Stimulated activated CD4-positive, alpha-beta T cell treated with anti-CD3 and anti-CD28 coated beads, Interleukin-4, amount 100 ng/mL, for 4 hours (primary cell): ENCODE data around the gene HERC2.

Experiments used
- DNase-seq, 2 experiments: peaks; one replicate each; pipeline ENCODE4 v3.0.0-alpha.2; 2020

Gene HERC2

DNA sequence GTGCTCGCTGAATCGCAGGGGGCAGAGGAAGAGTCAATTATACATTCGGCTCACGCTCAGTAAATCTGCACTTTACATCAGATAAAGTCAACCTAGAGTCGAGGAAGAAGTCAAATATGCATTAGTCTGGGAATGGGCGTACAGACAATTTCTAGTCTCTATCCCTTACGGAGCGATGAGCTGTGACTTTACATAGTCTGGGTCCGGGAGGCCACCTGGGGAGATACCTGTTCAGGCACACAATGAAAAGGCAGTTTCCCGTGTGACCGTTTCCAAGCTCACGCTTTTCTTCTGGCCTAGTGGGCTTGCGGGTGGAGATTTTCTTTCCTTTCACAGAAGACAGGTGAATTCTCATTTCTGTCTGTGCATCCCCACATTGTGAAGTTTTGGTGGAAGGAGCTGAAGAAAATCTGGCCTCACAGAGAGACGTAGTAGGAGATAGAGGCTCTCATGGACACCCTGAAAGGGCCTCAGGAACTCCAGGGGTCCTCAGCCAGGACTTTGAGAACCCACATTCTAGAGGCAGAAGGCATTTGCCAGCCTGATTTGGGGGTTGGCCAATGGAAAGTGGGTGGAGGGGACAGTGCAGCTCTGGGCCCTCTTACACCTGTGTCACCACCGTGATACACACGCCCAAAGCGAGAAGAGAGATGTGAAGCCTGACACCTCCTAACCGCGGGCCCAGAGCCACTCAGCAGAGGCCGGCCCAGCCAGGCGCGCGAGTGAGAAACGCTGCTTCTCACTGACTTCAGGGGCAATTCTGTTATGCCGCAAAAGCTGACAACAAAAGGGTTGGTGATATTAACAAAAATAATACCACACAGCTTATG, 212.1 kb downstream of the HERC2 start:
- DNase-seq, result no peak

GRCh38 chr15:28107904-28108275, 214.1 kb downstream of the HERC2 start:
- no peak for DNase-seq

GRCh38 chr15:28107111-28107903, 214.7 kb downstream of the HERC2 start:
- no peak for DNase-seq

DNA sequence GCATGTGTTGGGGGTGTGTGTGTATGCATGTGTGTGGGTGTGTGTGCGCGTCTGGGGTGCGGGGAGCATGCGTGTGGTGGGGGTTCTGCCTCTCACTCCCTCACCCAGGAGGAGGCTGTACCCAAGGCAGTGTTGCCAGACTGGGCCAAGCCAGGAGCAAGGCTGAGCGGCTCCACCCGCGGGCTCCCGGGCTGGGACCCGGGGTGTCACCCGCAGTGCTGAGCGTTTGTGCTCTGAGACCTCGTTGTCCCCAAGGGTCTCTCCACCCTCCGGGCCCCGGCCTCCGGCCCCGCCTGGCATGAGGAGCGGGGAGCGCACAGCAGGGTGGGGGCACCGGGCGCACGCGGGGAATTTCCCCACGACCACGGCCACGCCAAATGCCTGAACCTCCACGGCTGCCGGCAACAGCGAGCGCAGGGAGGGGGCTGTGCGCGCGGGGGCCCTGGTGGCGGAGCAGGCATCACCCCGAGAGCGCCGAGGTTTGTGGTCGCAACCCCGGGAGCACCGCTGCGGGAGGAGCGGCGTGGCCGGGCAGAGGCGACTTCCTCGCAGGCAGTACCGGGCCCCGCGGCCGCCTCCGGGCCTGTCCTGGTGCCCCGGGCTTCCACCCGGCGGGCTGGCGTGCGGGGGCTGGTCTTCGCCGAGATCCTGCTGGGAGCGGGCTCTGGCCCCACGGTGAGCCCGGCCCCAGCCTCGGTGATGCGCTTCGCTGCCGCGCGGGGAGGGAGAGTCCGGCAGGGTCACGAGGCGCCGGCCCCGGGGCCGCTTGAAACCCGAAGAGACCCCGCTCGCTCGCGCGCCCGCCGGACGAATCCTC, 215.5 kb downstream of the HERC2 start:
- DNase-seq, result peak in 1 of 2 experiments; percentile 14

DNA sequence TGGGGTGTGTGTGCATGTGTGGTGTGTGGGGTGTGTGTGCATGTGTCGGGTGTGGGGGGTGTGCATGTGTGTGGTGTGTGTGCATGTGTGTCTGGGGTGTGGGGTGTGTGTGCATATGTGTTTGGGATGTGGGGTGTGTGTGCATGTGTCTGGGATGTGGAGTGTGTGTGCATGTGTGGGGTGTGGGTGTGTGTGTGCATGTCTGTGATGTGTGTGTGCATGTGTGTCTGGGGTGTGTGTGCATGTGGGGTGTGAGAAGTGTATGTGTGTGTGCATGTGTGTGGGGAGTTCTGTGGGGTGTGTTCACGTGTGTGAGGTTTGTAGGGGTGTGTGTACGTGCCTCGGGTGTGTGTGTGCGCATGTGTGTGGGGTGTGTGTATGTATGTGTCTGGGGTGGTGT, 216.2 kb downstream of the HERC2 start:
- no peak for DNase-seq

DNA sequence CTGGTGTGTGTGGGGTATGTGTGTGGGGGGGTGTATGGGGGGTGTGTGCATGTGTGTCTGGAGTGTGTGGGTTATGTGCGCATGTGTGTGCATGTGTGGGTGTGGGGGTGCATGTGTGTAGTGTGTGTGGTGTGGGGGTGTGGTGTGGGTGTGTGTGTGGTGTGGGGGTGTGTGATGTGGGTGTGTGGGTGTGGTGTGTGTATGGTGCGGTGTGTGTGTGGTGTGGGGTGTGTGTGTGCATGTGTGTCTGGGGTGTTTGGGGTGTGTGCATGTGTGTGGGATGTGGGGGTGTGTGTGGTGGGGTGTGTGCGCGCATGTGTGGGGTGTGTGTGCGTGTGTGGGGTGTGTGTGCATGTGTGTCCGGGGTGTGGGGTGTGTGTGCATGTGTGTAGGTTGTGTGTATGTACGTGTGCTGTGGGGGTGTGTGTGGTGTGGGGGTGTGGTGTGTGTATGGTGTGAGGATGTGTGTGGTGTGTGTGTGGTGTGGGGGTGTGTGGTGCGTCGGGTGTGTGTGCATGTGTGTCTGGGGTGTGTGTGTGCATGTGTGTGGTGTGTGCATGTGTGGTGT, 216.7 kb downstream of the HERC2 start:
- no peak for DNase-seq

GRCh38 chr15:28104326-28104725, 217.7 kb downstream of the HERC2 start:
- no peak for DNase-seq

GRCh38 chr15:28103831-28104230, 218.1 kb downstream of the HERC2 start:
- DNase-seq, result no peak

DNA sequence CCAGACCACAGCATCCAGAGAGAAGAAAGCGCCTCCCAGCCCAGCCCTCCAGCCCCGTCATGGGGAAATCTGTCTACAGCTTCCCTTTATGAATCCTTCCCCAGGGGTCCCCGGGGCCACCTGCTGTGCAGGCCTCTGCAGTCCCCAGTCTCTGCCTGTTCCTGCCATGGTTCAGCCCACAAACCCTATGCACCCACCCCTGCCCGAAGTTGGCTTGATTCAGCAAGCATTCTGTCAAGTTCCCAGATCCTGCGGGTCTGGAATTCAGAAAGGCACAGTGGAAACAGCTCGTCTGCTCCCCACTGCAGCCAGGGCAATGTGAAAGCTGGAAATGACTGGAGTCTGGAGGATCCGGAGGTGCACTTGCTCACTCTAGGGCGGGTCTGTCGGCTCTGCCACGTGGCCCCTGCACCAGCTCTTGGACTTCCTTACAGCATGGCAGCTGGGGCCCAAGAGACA, 220.0 kb downstream of the HERC2 start:
- DNase-seq, result no peak

DNA sequence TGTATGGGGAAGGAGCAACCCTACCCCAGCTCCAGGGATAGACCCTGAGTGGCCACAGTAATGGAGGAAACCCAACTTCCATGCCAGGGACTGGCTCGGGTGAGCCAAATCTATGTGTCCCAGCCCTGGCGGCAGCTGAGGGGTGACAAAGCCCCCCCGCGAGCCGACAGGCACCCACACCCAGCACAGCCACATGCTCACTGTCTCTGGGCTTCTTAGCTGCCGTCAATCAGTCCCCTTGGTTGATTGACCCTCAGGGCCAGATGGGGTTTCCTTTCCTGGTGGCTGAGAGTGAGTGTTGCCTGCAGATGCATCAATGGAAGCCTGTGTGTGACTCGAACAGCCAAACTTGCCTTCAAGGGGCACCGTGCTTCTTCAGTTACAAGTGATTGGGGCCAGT, 220.8 kb downstream of the HERC2 start:
- DNase-seq, result no peak

DNA sequence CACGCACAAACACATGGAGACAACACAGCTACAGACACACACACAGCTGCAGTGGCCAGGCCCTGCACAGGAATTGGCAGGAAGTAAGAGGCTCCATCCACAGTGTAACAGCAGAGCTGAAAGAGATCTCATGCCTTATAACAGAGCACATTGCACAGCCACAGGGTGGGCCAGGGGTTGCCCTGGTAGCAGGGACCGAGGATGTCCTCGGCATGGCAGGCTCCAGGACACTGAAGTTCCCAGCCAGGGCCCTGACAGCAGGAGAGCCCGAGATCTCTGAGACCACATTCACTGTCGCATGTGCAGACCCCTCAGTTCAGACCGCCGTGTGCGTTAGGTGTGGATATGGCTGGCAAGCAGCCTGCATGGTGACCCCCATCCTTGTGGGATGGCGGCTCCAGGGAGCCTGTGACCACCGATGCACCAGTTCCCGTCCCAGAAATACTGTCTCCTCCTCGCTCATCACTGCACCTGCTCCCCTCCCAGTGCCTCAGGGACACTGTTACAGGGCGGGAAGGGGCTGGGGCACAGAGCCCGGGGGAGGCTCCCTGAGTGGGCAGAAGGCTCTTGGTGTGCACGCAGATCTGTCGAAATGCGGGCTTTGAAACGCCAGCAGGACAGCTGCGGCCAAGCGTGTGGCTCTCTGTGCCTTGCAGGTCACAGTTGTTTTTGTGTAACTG, 221.3 kb downstream of the HERC2 start:
- DNase-seq, result no peak

DNA sequence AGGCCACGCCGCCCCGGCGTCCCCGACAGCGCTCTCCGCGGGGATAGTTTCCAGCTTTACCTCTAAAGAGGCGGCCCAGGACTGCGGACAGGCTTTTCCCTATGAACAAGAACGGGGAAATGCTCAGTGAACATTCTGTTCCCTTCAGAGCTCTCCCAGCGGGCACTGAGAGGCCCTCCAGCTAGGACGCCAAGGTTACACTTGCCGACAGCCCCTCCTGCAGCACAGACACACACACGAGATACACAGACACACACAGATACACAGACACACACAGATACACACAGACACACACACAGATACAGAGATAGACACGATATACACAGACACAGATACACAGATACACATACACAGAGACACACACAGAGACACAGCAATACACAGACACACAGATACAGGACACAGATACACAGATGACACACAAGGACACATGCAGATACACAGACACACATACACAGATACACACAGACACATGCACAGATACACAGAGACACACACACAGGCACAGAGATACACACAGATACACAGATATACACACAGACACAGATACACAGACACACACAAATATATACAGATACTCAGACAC, 222.3 kb downstream of the HERC2 start:
- no peak for DNase-seq

DNA sequence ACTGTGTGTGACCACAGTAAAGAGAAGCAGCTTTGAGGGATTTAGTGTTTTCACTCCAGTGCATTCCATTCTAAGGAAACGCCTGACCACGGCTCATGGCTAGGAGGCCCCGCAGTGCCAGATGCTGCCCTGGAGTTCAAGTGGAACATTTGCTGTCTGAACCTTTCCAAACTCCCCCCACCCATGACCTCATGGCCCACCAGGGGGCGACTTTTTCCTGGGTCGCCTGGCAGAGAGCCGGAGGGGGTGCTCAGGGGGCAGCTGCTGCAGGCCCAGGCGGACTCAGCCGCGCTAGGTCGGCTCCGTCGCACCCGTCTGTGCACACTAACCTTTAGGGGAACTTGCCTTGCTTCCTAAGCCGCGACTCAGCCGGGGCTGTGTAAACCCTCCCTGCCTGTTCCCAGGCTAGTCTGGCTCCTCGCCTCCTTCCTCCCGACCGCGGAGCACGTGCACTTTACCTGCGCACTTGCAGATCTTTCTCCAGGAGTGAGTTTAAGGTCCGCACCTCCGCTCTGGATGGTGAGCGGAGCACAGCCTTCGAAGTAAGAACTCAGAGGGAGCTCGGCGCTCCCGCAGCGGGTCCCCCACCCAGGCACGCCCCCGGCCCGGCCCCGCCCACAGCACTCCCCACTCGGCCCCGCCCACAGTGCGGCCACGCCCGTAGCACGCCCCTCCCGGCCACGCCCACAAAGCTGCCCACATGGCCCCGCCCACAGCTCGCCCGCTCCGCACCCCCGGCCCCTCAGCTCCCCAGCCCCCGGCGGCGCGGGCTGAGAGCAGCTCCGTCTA, 223.0 kb downstream of the HERC2 start, which contains the start of gene OCA2:
Gene OCA2 (minus strand): TSS at position 550 of the 789 bp plus-strand sequence. CDS start 17,441 bp downstream, outside the sequence.
- peak; percentile 55 to 61 for DNase-seq

GRCh38 chr15:28098360-28098765, 223.6 kb downstream of the HERC2 start:
- DNase-seq, result no peak

DNA sequence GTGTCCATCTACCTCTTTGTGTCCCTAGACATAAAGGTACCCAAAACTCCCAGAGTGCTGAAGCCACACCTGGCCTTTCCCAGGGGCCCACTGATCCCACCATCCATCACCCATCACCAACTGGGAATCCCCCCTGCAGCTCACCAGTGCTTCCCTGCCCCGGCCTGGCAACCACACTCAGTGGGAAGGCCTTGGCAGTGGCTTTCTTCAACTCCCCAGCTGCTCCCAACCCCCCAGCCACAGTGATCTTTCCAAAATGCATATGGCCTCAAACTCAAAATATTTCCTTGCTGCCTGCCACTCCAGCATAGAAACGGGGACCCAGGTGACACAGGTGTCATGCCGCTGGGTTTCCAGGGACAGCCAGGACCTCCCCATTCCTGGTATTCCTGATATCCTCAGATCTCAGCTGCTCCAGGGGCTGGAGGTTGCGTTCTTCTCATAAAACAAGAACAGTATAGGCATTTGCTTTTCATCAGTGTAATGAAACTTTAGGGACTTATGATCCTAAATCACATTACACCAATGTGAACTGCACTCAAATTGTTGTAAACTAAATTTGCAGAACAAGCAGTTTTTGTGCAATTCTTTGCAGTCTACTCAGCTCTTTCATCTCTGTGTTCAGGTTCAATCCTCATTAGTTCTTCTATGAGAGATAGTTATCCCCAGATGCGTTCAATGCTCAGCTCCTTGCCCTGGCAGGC, 224.2 kb downstream of the HERC2 start:
- no peak for DNase-seq

- no peak for DNase-seq
These were observed 225.1 kb downstream of the HERC2 start for GRCh38 chr15:28096670-28097431.

DNA sequence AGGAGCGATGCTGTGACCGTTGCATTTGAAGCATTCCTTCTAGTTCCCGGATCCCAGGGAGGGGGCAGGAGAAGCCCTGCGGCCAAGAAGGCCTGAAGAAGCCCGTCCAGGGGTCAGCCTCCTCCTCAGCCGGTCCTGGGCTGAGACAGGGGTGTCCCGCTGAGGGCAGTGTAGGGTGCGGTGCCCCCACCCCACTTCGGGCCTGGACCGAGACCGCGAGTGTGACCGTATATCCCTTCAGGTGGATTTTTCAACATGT, 225.6 kb downstream of the HERC2 start:
- DNase-seq, result no peak

- peak in 1 of 2 experiments; percentile 47 for DNase-seq
These were observed 227.1 kb downstream of the HERC2 start for GRCh38 chr15:28094732-28095521.
